Panc1 (cell line): ENCODE results near the gene OGFOD2. TPM values are rescaled to one million over a fixed set of nuclear protein-coding genes. Genes with fewer than 3 reads are reported as not detected.

ENCODE experiments used
- ATAC-seq: fragments of 200-7000 bp; cut with Tn5 transposase; 2 replicates; pipeline ENCODE4 v1.9.1; 2020; ENCODE audit warnings: mild to moderate bottlenecking, moderate library complexity
- BruUV-seq: library from RNA; stranded (reverse); fragments of 400-500 nt; replicated peaks from 2 replicates; lab custom pipeline; 2021; lab: Mats Ljungman, UMichigan
- CTCF ChIA-PET: fragments of 300-600 bp; sonication (Branson Sonifier 250); formaldehyde crosslinking; loops from one replicate; lab custom pipeline; 2022; ENCODE audit warnings: antibody characterized with exemption; lab: Charles Lee
- POLR2A ChIA-PET: fragments of 300-600 bp; sonication (Branson Sonifier 250); formaldehyde crosslinking; loops from one replicate; lab custom pipeline; 2022; ENCODE audit warnings: antibody characterized with exemption; lab: Charles Lee
- DNase-seq: peaks from one replicate; pipeline ENCODE4 v3.0.0-alpha.2; 2010; ENCODE audit warnings: low read depth, low spot score
- H3K27ac ChIP-seq: 2 replicates; pipeline ENCODE4 v1.5.1; 2011; ENCODE audit warnings: mild to moderate bottlenecking, low read length, inconsistent platforms
- H3K27me3 ChIP-seq: fragments of 200-500 bp; sonication (Bioruptor generic); 2 replicates; pipeline ENCODE4 v1.6.0; 2014; ENCODE audit warnings: low read length, inconsistent platforms; ENCODE audit not compliant: control insufficient read depth, insufficient read depth
- H3K36me3 ChIP-seq: fragments of 200-500 bp; sonication (Bioruptor generic); 2 replicates; pipeline ENCODE4 v1.5.1; 2014; ENCODE audit warnings: inconsistent platforms, mild to moderate bottlenecking, low read length, moderate library complexity; ENCODE audit not compliant: control insufficient read depth, insufficient read depth
- H3K4me1 ChIP-seq: 2 replicates; pipeline ENCODE4 v1.5.1; 2011; ENCODE audit warnings: inconsistent platforms, mild to moderate bottlenecking, low read length, moderate library complexity; ENCODE audit not compliant: control insufficient read depth, insufficient read depth
- H3K4me3 ChIP-seq, 2 experiments: 2 replicates each; pipeline ENCODE4 v1.5.1; 2011 to 2012; ENCODE audit warnings: low read depth in 2 of 2, low read length in 2 of 2, mild to moderate bottlenecking in 2 of 2, inconsistent platforms in 1 of 2, moderate library complexity in 1 of 2
- H3K9me3 ChIP-seq: fragments of 200-500 bp; sonication (Bioruptor generic); 2 replicates; pipeline ENCODE4 v1.5.1; 2014; ENCODE audit warnings: low read depth, mild to moderate bottlenecking, inconsistent platforms, low read length, moderate library complexity; ENCODE audit not compliant: control insufficient read depth, insufficient read depth
- POLR2AphosphoS5 ChIP-seq: IDR thresholded peaks from 2 replicates; pipeline ENCODE4 v1.6.1; 2012; ENCODE audit warnings: mild to moderate bottlenecking, low read depth, low read length, moderate library complexity
- SIN3A ChIP-seq: IDR thresholded peaks from 2 replicates; pipeline ENCODE4 v1.6.1; 2012; ENCODE audit warnings: low read depth, mild to moderate bottlenecking, low read length, moderate library complexity, borderline replicate concordance; ENCODE audit not compliant: insufficient read depth
- TCF7L2 ChIP-seq: IDR thresholded peaks from 2 replicates; pipeline ENCODE4 v1.6.1; 2011; ENCODE audit warnings: mild to moderate bottlenecking, low read depth, low read length, inconsistent platforms
- in situ Hi-C: cut with HindIII; loops from 2 replicates; pipeline ENCODE4 v1.10.0; 2016; ENCODE audit warnings: low sequenced_read_pairs, low pct_unique_long_range_greater_than_20kb
- intact Hi-C: fragments of 100-400 bp; cut with micrococcal nuclease; formaldehyde crosslinking; loops from one replicate; pipeline ENCODE4 v1.10.0; 2022; ENCODE audit not compliant: unreplicated experiment
- total RNA-seq: library from RNA; stranded (reverse); gene quantifications from one replicate; pipeline ENCODE4 v1.2.1, GENCODE V29; 2021; ENCODE audit not compliant: unreplicated experiment
- TF ChIP-seq, protein P1 (sequence below): fragments of 450-650 bp; IDR thresholded peaks from 2 replicates; pipeline ENCODE4 v1.5.1; 2017; ENCODE audit warnings: mild to moderate bottlenecking

Gene OGFOD2
- total RNA-seq, 1 experiment from 2014 or later, result 32.0 TPM

DNA sequence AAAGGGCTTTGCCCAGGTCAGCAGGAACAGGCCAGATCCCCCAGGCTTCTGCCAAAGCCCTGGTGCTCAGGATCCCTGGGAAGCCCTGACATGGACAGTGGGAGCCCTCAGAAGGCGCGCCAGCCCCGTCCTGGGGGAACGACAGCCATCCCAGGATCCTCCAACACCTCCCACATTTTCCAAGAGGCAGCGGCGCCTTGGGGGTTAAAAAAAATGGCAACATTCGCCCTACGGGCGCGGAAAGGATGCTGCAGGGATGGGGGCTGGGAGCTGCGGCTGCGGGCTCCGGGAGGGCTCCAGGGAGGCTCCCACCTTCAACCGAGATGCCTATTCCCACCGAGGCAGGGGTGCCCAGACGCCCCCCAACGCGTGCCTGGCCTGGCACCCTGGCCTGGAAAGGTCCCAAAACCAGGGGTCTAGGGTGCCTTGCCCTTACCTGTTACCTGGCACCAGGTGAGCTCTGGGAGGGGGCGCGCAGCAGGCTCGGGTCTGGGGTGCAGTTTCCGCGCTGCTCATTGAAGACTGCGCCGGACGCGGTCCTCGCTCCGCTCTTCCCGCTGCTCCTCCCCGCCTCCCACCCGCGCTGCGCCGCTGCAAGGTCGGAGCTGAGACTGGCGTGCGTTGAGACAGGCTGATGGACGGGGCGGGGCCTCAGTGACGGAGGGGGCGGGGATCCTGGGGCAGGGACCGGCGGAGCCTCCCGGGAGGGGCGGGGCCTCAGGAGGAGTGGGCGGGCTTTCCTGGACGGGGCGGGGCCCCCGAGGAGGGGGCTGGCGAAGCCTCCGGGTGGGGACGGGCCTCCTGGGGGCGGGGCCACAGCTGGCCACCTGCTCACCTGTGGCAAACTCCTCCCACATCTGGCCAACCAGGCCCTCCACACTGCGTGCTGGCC is 8.9 kb upstream of the OGFOD2 start, which contains the start of gene ABCB9:
ABCB9 (minus strand) TSS at position 613 of the 892 bp plus-strand sequence. CDS start 6,228 bp downstream, outside the sequence.
- Histone ChIP-seq H3K4me1 (peaks cover 39% of the 10 kb centered on the region), H3K27me3 (no peaks in the 10 kb centered on the region), H3K36me3 (no peaks in the 10 kb centered on the region; the same call in 1 of the 2 replicates), H3K27ac (peak within 1 kb of the TSS; percentile 73), H3K9me3 (no peaks in the 10 kb centered on the region), H3K4me3 (peak within 1 kb of the TSS; percentile 73 to 83)
- in situ Hi-C loops, result no loop called here
- TF ChIP-seq POLR2AphosphoS5, result peak; percentile 65
- TF ChIP-seq TCF7L2, result no peak
- TF ChIP-seq, protein P1, sequence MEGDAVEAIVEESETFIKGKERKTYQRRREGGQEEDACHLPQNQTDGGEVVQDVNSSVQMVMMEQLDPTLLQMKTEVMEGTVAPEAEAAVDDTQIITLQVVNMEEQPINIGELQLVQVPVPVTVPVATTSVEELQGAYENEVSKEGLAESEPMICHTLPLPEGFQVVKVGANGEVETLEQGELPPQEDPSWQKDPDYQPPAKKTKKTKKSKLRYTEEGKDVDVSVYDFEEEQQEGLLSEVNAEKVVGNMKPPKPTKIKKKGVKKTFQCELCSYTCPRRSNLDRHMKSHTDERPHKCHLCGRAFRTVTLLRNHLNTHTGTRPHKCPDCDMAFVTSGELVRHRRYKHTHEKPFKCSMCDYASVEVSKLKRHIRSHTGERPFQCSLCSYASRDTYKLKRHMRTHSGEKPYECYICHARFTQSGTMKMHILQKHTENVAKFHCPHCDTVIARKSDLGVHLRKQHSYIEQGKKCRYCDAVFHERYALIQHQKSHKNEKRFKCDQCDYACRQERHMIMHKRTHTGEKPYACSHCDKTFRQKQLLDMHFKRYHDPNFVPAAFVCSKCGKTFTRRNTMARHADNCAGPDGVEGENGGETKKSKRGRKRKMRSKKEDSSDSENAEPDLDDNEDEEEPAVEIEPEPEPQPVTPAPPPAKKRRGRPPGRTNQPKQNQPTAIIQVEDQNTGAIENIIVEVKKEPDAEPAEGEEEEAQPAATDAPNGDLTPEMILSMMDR, result no peak
- 0 out of 2 replicates have a peak, but pooled peaks have one; percentile 41 for TF ChIP-seq SIN3A
- TSS peak; percentile 62 for BruUV-seq
- DNase-seq, result no peak
- CTCF ChIA-PET, result interaction anchor here (0.6 kb wide), 2 partner anchors 31 to 59 kb away, joined by 8 read pairs; no protein-coding TSS in a partner anchor
- intact Hi-C loops, result no loop called here
- POLR2A ChIA-PET, result interaction anchor here (0.5 to 0.7 kb wide), 5 partner anchors 8 to 179 kb away, joined by 3 to 10 read pairs (median 8); no protein-coding TSS in a partner anchor
- peak; percentile 91 for ATAC-seq

DNA sequence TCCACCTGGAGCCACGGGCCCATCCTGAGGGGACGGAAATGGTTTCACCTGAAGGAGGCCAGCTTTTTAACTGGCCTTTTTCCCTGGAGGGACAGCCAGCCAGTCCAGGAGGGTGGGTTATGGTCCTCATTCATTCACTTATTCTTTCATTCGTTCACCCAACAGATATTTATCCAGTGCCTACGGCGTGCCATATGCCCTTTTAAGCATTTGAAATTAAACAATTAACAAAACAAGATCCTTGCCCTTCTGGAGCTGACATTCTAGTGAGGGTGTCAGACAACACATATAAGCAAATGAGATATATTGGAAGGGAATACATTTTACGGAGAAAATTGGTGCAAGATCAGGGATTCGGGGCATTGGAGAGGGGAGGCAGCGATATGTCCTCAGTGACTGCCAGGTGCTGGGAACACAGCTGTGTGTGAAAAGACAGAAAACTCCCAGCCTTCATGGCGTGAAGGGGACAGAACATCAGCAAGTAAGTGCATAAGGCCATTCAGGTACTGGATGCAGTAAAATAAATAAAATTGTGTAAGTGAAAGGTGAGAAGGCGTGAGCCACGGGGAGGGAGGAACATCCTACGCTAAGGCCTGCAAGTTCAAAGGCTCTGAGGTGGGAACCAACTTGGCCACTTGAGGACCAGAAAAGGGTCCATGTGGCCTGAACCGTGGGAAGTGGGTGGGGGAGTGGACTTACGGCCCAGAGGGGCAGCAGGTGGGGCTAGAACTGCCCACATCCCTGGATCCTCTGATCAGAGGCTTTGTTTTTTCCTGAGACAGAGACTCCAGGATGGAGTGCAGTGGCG is 8.1 kb upstream of the OGFOD2 start:
- no peak overlapping the region; the same call in 1 of the 2 replicates for H3K27ac ChIP-seq
- ATAC-seq, result no peak
- no TSS peak for BruUV-seq
- ChIA-PET POLR2A (interaction anchor here (0.5 to 0.7 kb wide), 4 partner anchors 7 to 180 kb away, joined by 3 to 10 read pairs (median 6); no protein-coding TSS in a partner anchor), CTCF (interaction anchor here (0.6 kb wide), 3 partner anchors 20 to 142 kb away, joined by 8 to 13 read pairs (median 12); no protein-coding TSS in a partner anchor)
- no peaks in the 10 kb centered on the region; the same call in 1 of the 2 replicates for H3K36me3 ChIP-seq
- in situ Hi-C loops, result no loop called here
- H3K4me1 ChIP-seq, result peaks cover 32% of the 10 kb centered on the region
- DNase-seq, result no peak
- no peaks in the 10 kb centered on the region for H3K9me3 ChIP-seq
- intact Hi-C loops, result no loop called here
- TF ChIP-seq, protein P1, result no peak
- TF ChIP-seq SIN3A, result no peak
- H3K27me3 ChIP-seq, result no peaks in the 10 kb centered on the region
- H3K4me3 ChIP-seq, result peak overlapping the region; percentile 20 to 41
